ENCODE measurements around the gene NDUFS1. TPM values are rescaled to one million over a fixed set of nuclear protein-coding genes. Genes with fewer than 3 reads are reported as not detected.

NDUFS1 gene
- polyA plus RNA-seq, 1 of the 3 experiments (the other 2 are of a cell fraction), result 54.8 TPM

DNA sequence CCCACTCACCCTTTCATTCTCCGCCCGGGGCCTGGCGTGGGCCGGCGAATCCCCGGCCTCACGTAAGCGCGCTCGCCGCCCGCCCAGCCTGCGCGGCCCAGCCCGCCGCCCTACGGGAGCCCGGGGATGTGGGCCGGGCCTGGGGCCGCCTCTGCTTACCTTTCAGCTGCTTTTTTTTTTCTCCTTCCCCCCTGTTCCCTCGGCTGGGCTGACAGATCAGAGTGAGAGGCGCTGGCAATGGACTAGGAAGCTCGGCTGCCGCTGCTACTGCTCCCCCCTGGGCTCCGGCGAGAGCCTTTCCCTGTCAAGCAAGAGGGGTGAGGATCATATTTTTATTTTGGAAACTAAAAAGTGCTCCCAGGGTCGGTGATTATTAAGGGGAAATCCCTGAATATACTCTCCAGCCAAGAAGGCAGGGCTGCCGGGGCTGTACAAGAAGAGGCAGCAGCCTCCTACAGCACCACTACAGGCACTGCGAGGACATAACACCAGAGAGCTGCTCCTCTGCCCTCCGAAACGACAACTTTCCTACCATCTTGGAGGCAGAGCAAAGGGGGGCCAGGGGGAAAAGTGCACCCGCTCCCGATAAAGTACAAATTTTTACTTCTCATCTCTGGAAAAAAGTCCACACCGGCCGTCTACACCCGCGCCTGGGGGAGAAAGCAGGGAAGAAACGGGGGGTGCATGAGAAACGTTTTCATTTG lies 73.3 kb downstream of the NDUFS1 start, which contains the start of gene INO80D (continued):
- TF ChIP-seq FOXJ3 (CRISPR knock-in tag; IDR thresholded peaks at IDR 0.05) (no peak), MXI1 (IDR thresholded peaks at IDR 0.05; ENCODE audit: low read depth, low read length) (peak; percentile 76), RAD21 (IDR thresholded peaks at IDR 0.05; ENCODE audit: low read length) (peak; percentile 18; the same call in 1 of the 2 replicates), POLR2AphosphoS5 (IDR thresholded peaks at IDR 0.05; ENCODE audit: low read depth, low read length) (peak; percentile 84), YY1 (IDR thresholded peaks at IDR 0.05; ENCODE audit: low read depth) (peak; percentile 87), CHD2 (IDR thresholded peaks at IDR 0.05; ENCODE audit: low read length, partially characterized antibody) (peak; percentile 7), RXRA (IDR thresholded peaks at IDR 0.05; ENCODE audit: borderline replicate concordance, low read depth) (no peak), TCF12 (IDR thresholded peaks at IDR 0.05) (no peak), EP300 (IDR thresholded peaks at IDR 0.05; ENCODE audit: borderline replicate concordance in 1 of 2, low read depth in 1 of 2, low read length in 1 of 2) (no peak), EZH2phosphoT487 (IDR thresholded peaks at IDR 0.05; ENCODE audit: borderline replicate concordance, low read depth) (no peak), SMC3 (IDR thresholded peaks at IDR 0.05; ENCODE audit: low read depth, low read length) (no peak), JUND (IDR thresholded peaks at IDR 0.05) (no peak), FOXM1 (IDR thresholded peaks at IDR 0.05; ENCODE audit: low read depth) (no peak), FOSL2 (IDR thresholded peaks at IDR 0.05; ENCODE audit: borderline replicate concordance, low read depth) (no peak), MEF2A (IDR thresholded peaks at IDR 0.05; ENCODE audit: borderline replicate concordance, low read depth) (no peak)
- TF ChIP-seq, protein P1, sequence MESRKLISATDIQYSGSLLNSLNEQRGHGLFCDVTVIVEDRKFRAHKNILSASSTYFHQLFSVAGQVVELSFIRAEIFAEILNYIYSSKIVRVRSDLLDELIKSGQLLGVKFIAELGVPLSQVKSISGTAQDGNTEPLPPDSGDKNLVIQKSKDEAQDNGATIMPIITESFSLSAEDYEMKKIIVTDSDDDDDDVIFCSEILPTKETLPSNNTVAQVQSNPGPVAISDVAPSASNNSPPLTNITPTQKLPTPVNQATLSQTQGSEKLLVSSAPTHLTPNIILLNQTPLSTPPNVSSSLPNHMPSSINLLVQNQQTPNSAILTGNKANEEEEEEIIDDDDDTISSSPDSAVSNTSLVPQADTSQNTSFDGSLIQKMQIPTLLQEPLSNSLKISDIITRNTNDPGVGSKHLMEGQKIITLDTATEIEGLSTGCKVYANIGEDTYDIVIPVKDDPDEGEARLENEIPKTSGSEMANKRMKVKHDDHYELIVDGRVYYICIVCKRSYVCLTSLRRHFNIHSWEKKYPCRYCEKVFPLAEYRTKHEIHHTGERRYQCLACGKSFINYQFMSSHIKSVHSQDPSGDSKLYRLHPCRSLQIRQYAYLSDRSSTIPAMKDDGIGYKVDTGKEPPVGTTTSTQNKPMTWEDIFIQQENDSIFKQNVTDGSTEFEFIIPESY (IDR thresholded peaks at IDR 0.05; ENCODE audit: borderline replicate concordance, low read depth), result no peak
- TF ChIP-seq, protein P2, sequence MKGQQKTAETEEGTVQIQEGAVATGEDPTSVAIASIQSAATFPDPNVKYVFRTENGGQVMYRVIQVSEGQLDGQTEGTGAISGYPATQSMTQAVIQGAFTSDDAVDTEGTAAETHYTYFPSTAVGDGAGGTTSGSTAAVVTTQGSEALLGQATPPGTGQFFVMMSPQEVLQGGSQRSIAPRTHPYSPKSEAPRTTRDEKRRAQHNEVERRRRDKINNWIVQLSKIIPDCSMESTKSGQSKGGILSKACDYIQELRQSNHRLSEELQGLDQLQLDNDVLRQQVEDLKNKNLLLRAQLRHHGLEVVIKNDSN (IDR thresholded peaks at IDR 0.05; ENCODE audit: borderline replicate concordance, low read depth), result no peak
- TF ChIP-seq, protein P3, sequence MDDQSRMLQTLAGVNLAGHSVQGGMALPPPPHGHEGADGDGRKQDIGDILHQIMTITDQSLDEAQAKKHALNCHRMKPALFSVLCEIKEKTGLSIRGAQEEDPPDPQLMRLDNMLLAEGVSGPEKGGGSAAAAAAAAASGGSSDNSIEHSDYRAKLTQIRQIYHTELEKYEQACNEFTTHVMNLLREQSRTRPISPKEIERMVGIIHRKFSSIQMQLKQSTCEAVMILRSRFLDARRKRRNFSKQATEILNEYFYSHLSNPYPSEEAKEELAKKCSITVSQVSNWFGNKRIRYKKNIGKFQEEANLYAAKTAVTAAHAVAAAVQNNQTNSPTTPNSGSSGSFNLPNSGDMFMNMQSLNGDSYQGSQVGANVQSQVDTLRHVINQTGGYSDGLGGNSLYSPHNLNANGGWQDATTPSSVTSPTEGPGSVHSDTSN (IDR thresholded peaks at IDR 0.05), result 0 out of 2 replicates have a peak, but pooled peaks have one; percentile 2

All from SK-N-SH (cell line).